Cardiac fibroblast (primary cell): ENCODE data around the gene QRICH2.
"Not testable (repeated sequence)": the region's sequence is repeated elsewhere in the genome, so short reads cannot be mapped to it uniquely, and the experiment has no call there.

Source experiments
- DNase-seq, 2 donors: peaks; one replicate each; pipeline versions ENCODE4 v3.0.0 to v3.0.0-alpha.2; 2010; ENCODE audit warnings: low read depth in 2 of 2
- H3K4me3 ChIP-seq, 2 donors: replicated peaks in 1 of 2; 1 replicate in 1 of 2; 2 replicates in 1 of 2; pipeline ENCODE4 v1.5.1; 2011; ENCODE audit warnings: low read depth in 2 of 2, low read length in 2 of 2, mild to moderate bottlenecking in 2 of 2, moderate library complexity in 1 of 2
- CTCF ChIP-seq: IDR thresholded peaks from one replicate; pipeline ENCODE4 v1.5.1; 2011; ENCODE audit warnings: low read depth, mild to moderate bottlenecking, low read length, inconsistent platforms

The QRICH2 gene

DNA sequence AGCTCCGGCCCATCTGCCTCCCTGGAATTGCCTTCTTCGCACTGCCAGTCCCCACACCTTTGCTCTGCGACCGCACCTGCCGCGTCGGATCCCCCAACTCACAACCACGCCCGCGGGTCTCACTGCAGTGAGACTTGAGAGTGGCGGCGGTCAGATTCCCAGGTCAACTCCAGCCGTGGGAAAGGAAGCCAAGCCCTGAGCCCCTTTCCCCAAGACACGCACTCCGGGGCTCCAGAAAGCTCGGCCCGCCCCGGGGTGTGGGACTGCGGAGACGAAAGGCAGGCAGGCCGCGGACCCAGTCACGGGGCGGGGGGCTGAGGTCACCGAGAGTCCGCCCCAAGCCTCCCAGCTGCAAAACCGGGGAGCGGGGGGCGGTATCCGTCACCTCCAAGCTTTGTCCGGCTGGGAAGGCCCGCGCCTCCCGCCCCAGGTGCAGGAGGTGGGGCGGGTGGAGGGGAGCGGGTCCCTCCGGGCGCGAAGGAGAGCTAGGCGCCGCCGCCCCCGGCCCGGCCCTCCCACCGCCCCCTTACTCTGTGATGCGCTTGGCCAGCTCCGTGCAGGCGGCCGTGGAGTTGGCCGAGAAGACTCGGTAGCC lies 45.0 kb upstream of the QRICH2 start:
- no peak for DNase-seq
- peak overlapping the region; percentile 84 for H3K4me3 ChIP-seq
- TF ChIP-seq CTCF: no peak

GRCh38 chr17:76351526-76352071 lies 43.5 kb upstream of the QRICH2 start:
- no peak overlapping the region for H3K4me3 ChIP-seq
- TF ChIP-seq CTCF: no peak
- DNase-seq: no peak

DNA sequence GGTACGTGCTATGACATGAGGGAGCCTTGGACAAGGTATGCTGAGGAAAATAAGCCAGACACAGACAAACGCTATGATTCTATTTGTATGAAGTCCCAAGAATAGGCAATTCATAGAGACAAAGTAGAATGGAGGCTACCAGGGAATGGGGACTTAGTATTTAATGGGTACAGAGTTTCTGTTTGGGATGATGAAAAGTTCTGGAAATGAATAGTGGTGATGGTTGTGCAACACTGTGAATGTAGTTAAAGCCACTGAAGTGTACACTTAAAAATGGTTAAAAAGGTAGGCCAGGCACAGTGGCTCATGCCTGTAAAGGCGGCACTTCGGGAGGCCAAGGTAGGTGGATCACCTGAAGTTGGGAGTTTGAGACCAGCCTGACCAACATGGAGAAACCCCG lies 42.4 kb upstream of the QRICH2 start:
- no peak for DNase-seq
- TF ChIP-seq CTCF: no peak
- H3K4me3 ChIP-seq: no peak overlapping the region

DNA sequence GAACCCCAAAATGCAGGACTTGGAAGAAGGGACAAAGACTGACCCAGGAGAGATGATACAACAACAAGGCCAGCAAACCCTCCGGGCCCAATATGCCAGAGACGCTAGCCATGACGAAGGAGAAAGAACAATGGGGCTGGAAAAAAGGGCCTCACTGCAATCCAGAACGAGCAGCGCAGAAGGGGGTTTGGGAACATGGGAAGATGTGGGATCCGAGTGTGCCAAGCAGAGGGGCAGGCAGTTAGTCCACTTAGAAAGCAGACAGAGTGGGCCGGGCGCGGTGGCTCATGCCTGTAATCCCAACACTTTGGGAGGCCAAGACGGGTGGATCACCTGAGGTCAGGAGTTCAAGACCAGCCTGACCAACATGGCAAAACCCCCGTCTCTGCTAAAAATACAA lies 38.9 kb upstream of the QRICH2 start:
- not testable (repeated sequence) for H3K4me3 ChIP-seq, DNase-seq

- no peak for TF ChIP-seq CTCF
- DNase-seq: no peak
- H3K4me3 ChIP-seq: no peak overlapping the region
Measured at GRCh38 chr17:76345377-76345974, 37.4 kb upstream of the QRICH2 start.

GRCh38 chr17:76343106-76343505 lies 35.0 kb upstream of the QRICH2 start:
- DNase-seq: no peak
- no peak for TF ChIP-seq CTCF
- H3K4me3 ChIP-seq: no peak overlapping the region

DNA sequence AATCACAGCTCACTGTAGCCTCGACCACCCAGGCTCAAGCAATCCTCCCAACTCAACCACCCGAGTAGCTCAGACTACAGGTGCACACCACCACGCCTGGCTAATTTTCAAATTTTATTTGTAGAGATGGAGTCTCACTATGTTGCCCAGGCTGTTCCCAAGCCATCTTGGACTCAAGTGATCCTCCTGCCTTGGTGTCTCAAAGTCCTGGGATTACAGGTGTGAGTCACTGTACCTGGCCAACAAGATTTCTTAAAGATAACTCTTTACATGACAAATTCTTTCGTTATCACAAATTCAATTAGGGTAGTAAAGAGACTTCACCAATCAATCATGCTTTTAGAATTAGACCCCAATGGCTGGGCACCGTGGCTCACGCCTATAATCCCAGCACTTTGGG lies 33.2 kb upstream of the QRICH2 start:
- no peak for DNase-seq
- TF ChIP-seq CTCF: no peak
- no peak overlapping the region for H3K4me3 ChIP-seq
